Stimulated activated CD4-positive, alpha-beta T cell treated with anti-CD3 and anti-CD28 coated beads, Interleukin-2, amount 100 ng/mL, for 24 hours (primary cell): ENCODE data around the gene MGLL.

ENCODE experiments used
- DNase-seq, 2 donors: peaks; one replicate each; pipeline ENCODE4 v3.0.0-alpha.2; 2020

Gene MGLL

GRCh38 chr3:127646501-127647046 lies 175.7 kb downstream of the MGLL start:
- DNase-seq, result no peak

DNA sequence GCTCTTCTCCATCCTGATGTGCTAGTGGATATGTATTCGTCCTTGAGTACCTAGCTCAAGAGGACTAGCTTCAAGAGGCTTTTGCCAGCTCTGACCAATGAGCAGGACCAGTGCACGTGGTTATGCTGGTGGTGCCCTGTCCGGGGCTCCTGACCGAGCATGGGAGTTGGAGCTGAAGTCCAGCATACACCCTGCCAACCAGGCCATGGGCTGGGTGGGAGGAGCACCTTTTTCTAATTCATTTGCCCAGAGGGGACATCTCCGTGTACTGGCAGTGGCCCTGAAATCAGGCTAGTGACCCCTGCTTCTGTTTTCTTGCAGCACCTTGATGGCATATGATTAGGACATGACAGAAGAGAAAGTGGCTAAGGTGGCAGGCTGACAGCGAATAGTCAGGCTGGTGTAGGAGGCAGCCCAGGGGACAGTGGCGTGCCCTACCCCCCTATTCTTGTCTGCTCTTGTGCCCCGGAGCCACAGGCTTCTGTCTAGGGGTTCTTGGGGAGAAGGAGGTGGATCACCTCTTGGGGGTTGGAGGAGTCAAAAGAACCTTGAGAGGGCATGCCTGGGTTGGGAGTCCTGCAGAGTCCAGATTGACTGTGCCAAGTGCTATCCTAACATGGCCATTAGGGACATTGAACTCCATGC lies 176.8 kb downstream of the MGLL start:
- DNase-seq, result no peak

- no peak for DNase-seq
Observed at GRCh38 chr3:127644641-127645370, 177.5 kb downstream of the MGLL start.

- no peak for DNase-seq
Observed at GRCh38 chr3:127640042-127640355, 182.3 kb downstream of the MGLL start.

DNA sequence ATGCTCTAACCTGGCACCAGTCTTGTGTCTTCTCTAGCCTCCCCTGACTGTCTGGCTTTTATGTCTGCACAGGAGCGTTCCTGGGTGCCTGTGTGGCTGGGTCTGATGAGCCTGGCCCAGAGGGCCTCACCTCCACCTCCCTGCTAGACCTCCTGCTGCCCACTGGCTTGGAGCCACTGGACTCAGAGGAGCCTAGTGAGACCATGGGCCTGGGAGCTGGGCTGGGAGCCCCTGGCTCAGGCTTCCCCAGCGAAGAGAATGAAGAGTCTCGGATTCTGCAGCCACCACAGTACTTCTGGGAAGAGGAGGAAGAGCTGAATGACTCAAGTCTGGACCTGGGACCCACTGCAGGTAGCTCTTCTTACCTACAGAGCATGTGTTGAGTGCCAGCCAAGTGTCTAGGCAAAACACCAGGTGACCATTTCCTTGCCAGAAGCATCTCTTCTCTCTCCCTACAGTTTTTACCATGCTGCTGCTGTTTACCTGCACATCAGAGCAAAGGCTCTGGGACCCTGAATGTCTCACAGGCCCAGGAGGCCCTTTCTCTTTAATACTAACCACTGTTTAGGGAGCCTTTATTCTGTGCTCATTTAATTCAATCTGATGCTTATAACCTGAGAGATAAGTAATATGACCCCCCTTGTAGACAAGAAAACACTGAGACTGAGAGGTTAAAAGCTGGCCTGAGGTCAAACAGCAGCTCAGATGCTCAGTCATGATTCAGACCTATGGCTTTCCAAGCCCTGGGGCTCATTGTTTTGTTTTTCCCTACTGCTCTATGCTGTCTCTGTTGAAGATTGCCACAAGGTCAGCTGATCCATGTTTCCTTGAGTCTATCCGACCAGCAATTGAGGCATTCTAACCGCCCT lies 182.9 kb downstream of the MGLL start:
- no peak for DNase-seq
